IgD-negative memory B cell (primary cell): Measurements from ENCODE around the gene NUDT2. TPM values are rescaled to one million over a fixed set of nuclear protein-coding genes. Genes with fewer than 3 reads are reported as not detected.
"Not testable (repeated sequence)": the region's sequence is repeated elsewhere in the genome, so short reads cannot be mapped to it uniquely, and the experiment has no call there.

Source experiments
- H3K27ac Mint-ChIP-seq, 3 donors: one replicate each; pipeline ENCODE4 v1.8.0; 2020 to 2022; ENCODE audit warnings: mild to moderate bottlenecking in 3 of 3, mixed read lengths in 3 of 3, moderate library complexity in 1 of 3
- H3K27me3 Mint-ChIP-seq: one replicate; pipeline ENCODE4 v1.8.0; 2021; ENCODE audit warnings: mixed read lengths
- H3K36me3 Mint-ChIP-seq: one replicate; pipeline ENCODE4 v1.8.0; 2020; ENCODE audit warnings: mild to moderate bottlenecking, mixed read lengths
- H3K4me1 Mint-ChIP-seq, 3 donors: one replicate each; pipeline ENCODE4 v1.8.0; 2020 to 2022; ENCODE audit warnings: mixed read lengths in 3 of 3, mild to moderate bottlenecking in 1 of 3
- H3K4me3 Mint-ChIP-seq, 4 donors: one replicate each; pipeline ENCODE4 v1.8.0; 2020 to 2022; ENCODE audit warnings: mild to moderate bottlenecking in 4 of 4, mixed read lengths in 4 of 4, moderate library complexity in 3 of 4
- H3K9me3 Mint-ChIP-seq, 3 donors: one replicate each; pipeline ENCODE4 v1.8.0; 2020 to 2021; ENCODE audit warnings: mixed read lengths in 3 of 3, mild to moderate bottlenecking in 1 of 3
- polyA plus RNA-seq: library from polyadenylated mRNA; unstranded; fragments of 300-500 nt; fragmentation: Illumina TruSeq; gene quantifications from one replicate; pipeline ENCODE4 v1.2.3, GENCODE V29; 2021

The NUDT2 gene
- polyA plus RNA-seq, 1 donor from 2014 or later, result 19.0 TPM

DNA sequence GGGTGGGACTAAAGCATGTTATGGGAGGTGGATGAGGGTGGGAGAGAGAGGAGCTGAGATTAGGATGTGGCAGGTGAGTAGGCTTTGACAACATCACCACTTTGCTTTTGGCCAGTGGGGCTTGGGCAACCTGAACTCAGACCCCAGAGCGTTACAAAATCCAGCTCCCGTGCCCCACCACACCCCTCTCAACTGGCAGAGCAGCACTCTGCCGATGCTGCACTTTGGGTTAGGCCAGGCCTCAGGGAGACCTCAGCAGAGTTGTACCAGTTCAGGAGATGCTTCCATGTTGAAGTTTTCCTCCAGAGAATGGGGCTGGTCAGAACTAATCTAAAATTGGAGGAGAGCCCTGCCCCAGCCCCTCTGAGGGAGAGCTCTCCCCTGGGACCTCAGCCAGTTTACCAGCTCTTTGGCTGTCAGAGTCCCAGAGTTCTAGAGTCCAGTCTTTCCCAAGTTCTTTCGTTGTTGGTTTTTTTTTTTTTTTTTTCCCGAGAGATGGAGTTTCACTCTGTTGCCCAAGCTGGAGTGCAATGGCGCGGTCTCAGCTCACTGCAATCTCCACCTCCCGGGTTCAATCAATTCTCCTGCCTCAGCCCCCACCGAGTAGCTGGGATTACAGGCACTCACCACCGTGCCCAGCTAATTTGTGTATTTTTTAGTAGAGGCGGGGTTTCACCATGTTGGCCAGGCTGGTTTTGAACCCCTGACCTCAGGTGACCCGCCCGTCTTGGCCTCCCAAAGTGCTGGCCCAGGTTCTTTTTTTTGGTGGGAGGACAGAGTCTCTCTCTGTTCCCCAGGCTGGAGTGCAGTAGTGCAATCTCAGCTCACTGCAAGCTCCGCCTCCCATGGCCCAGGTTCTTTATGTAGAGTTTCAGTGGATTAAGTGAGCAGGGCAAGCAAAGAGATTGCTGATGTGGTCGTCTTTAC lies 17.8 kb downstream of the NUDT2 start:
- H3K27ac Mint-ChIP-seq, result no peak overlapping the region
- no peak overlapping the region for H3K4me3 Mint-ChIP-seq
- no peaks in the 10 kb centered on the region for H3K4me1 Mint-ChIP-seq
- no peaks in the 10 kb centered on the region for H3K9me3 Mint-ChIP-seq
- no peaks in the 10 kb centered on the region for H3K27me3 Mint-ChIP-seq
- peaks cover 11% of the 10 kb centered on the region for H3K36me3 Mint-ChIP-seq

DNA sequence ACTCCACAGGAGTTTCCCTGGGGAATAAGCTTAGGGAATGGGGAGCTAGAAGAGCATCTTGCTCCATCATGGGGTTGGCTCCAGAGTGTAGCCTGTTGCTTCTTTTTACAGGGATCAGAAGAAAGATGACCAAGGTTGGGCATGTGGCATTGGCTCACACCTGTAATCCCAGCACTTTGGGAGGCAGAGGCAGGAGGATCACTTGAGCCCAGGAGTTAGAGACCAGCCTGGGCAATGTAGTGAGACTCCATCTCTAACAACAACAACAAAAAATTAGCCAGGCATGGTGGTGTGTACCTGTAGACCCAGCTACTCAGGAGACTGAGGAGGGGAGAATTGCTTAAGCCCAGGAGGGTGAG lies 18.4 kb downstream of the NUDT2 start:
- no peaks in the 10 kb centered on the region for H3K9me3 Mint-ChIP-seq

DNA sequence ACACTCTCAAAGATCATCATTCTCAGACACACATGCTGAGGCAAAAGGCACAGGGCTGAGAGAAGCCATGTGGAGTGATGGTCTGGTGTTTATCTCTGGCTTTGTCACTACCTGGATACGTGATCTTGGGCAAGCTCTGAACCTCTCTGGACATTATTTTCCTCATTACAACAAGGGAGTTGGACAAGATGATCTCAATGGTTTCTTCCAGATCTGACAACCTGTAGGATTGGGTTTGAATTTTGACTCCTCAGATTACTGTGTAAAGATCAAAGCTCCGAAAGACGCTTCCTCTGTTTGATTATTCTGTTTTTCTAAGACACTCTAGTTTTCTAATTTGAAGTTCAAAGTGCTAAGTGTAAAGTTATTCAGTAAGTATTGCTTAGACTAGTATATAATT lies 20.0 kb downstream of the NUDT2 start:
- H3K4me1 Mint-ChIP-seq, result no peaks in the 10 kb centered on the region
- H3K9me3 Mint-ChIP-seq, result no peaks in the 10 kb centered on the region
- no peak overlapping the region for H3K27ac Mint-ChIP-seq
- no peaks in the 10 kb centered on the region for H3K27me3 Mint-ChIP-seq
- peaks cover 9% of the 10 kb centered on the region for H3K36me3 Mint-ChIP-seq
- no peak overlapping the region for H3K4me3 Mint-ChIP-seq

More for the DNA sequence above, 18.4 kb downstream of the NUDT2 start:
- Mint-ChIP-seq H3K4me1 (no peaks in the 10 kb centered on the region), H3K27ac (no peak overlapping the region), H3K4me3 (no peak overlapping the region), H3K27me3 (no peaks in the 10 kb centered on the region), H3K36me3 (peaks cover 11% of the 10 kb centered on the region)

DNA sequence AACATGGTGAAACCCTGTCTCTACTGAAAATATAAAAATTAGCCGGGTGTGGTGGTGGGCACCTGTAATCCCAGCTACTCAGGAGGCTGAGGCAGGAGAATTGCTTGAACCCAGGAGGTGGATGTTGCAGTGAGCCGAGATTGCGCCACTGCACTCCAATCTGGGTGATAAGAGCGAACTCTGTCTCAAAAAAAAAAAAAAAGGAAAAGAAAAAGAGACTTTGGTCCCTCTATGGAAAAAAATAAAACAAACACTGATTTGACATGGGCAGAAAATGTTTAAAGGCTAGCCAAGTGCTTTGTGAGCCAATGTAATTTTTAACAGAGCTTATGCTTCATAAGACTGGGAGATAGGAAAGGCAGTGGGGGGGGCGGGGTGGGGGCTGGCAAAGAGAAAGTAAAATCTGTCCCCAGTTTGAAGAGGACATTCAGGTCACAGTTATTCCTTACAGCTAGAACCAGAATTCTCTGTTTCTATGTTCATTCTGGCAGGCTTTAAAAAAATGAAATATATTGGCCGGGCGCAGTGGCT lies 22.8 kb downstream of the NUDT2 start:
- not testable (repeated sequence) for H3K27ac Mint-ChIP-seq, H3K9me3 Mint-ChIP-seq, H3K4me3 Mint-ChIP-seq, H3K27me3 Mint-ChIP-seq, H3K4me1 Mint-ChIP-seq
- H3K36me3 Mint-ChIP-seq, result peaks cover 18% of the 10 kb centered on the region

DNA sequence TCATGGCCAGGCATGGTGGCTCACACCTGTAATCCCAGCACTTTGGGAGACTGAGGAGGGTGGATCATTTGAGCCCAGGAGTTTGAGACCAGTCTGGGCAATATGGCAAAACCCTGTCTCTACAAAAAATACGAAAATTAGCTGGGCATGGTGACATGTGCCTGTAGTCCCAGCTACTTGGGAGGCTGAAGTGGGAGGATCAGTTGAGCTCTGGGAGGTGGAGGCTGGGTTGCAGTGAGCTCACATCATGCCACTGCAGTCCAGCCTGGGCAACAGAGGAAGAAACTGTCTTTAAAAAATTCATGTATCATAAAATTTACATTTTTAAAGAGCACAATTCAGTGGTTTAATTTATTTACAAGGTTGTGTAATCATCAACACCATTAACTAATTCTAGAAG lies 23.6 kb downstream of the NUDT2 start:
- H3K4me1 Mint-ChIP-seq, H3K27ac Mint-ChIP-seq, H3K27me3 Mint-ChIP-seq, H3K4me3 Mint-ChIP-seq: not testable (repeated sequence)
- H3K36me3 Mint-ChIP-seq, result peaks cover 18% of the 10 kb centered on the region
- H3K9me3 Mint-ChIP-seq, result peaks cover 3 to 13% (median 5%) of the 10 kb centered on the region in 3 donors

DNA sequence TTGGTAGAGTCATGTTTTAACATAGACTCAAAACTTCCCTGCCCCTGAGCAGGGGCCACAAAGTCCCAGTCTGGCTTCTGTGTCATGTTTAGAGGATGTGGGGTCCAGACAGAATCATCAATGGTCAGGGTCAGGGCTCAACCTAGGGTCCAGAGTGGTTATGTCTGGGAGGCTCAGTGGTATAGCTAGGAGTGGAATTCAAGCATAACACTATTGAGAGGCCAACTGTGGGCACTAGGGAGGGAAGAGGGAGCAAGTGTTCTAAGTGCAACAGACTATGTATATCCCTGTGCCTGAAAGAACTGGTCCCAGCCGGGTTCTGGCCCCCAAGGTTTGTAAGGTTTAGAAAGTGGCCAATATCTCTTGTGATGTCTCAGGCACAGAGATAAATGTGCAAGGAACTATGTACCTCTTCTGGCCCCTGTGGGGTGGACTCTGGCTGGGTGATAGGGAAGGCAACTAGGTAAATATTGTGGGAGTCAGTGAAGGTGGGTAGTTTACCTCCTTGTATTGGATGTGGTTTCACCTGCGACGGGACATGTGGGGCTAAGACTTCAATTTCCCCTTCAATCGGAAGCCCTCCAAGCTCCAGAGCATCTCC lies 33.3 kb downstream of the NUDT2 start:
- Mint-ChIP-seq H3K4me1 (no peaks in the 10 kb centered on the region), H3K4me3 (no peak overlapping the region), H3K9me3 (peaks cover 1 to 4% (median 3%) of the 10 kb centered on the region in 3 donors), H3K27me3 (no peaks in the 10 kb centered on the region), H3K36me3 (peaks cover 8% of the 10 kb centered on the region), H3K27ac (peak overlapping the region in 1 of 3 donors; percentile 44)

DNA sequence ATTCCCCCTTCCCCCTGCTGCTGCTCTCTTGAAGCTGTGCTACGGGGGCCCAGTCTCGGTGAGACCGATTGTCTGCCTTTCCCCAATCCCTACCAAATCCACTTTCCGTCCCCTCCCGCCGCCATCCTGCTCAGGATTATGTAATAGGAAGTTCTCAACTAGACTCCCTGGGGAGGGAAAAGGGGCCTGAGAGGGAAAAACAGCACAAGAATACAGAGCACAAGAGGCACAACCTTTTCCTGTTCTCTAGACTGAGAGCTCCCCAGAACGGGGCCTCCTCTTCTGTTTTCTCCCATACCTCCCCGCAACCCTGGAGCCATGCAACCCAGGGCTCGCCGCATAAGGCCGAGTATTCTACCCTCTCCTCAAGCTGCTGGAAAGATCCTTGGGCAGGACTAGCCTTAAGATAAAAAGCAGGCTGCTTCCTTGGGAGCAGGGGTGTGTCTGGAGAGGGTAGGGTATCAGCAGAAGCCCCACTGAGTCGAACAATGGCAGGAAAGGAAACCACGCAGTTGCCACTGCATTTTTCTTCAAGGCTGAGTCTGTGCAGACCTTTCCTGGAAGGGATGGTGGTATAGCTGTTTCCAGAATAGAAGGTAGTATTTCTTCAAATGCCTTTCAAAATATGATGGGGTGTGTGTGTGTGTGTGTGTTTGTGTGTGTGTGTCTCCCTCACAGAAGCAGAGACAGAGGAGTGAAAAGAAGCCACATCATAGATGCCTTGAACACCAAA lies 34.4 kb downstream of the NUDT2 start:
- peaks cover 8% of the 10 kb centered on the region for H3K36me3 Mint-ChIP-seq
- H3K27ac Mint-ChIP-seq, result no peak overlapping the region
- peaks cover 0 to 4% (median 0%) of the 10 kb centered on the region in 3 donors for H3K9me3 Mint-ChIP-seq
- no peaks in the 10 kb centered on the region for H3K27me3 Mint-ChIP-seq
- no peak overlapping the region for H3K4me3 Mint-ChIP-seq
- H3K4me1 Mint-ChIP-seq, result no peaks in the 10 kb centered on the region

DNA sequence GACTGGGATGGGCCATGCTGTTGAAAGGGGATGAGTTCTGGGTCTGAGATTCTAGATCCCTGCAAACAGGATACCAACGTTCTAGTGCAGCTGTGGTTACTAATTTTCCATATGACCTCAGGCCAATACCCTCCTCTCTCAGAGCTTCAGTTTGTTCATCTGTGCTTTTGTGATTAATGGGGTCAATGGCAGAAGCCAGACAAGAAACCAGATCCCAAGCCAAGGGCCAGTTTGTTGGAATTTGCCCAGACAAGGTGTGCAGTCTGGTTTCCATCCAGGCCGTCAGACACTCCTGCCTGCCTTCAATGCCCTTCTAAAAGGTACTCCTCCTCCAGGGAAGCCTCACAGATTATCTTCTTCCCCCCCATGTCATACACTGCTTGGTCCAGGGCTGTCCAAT lies 35.9 kb downstream of the NUDT2 start:
- Mint-ChIP-seq H3K4me3 (no peak overlapping the region), H3K4me1 (no peaks in the 10 kb centered on the region), H3K27ac (no peak overlapping the region), H3K9me3 (peaks cover 0 to 4% (median 0%) of the 10 kb centered on the region in 3 donors), H3K27me3 (no peaks in the 10 kb centered on the region), H3K36me3 (peaks cover 8% of the 10 kb centered on the region)

DNA sequence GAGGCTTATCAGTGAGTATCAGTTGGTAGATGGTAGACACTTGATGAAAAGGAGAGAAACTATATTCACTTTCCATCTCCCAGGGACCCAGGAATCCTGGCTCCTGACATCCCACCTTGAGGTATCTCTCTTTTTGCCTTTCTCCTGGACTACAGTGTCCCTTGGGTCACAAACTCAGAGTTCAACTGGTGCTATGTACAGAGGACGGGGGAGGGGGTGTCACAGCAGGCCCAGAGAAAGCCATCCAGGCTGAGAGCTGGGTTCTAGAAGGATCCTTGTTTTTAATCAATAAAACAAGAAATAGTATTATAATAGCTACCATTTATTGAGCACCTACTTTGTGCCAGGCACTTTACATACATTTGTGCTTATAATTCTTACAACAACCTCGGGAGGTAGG lies 37.0 kb downstream of the NUDT2 start:
- Mint-ChIP-seq H3K36me3 (peaks cover 8% of the 10 kb centered on the region), H3K9me3 (peaks cover 0 to 4% (median 0%) of the 10 kb centered on the region in 3 donors), H3K27me3 (no peaks in the 10 kb centered on the region), H3K4me1 (no peaks in the 10 kb centered on the region), H3K27ac (no peak overlapping the region), H3K4me3 (no peak overlapping the region)

DNA sequence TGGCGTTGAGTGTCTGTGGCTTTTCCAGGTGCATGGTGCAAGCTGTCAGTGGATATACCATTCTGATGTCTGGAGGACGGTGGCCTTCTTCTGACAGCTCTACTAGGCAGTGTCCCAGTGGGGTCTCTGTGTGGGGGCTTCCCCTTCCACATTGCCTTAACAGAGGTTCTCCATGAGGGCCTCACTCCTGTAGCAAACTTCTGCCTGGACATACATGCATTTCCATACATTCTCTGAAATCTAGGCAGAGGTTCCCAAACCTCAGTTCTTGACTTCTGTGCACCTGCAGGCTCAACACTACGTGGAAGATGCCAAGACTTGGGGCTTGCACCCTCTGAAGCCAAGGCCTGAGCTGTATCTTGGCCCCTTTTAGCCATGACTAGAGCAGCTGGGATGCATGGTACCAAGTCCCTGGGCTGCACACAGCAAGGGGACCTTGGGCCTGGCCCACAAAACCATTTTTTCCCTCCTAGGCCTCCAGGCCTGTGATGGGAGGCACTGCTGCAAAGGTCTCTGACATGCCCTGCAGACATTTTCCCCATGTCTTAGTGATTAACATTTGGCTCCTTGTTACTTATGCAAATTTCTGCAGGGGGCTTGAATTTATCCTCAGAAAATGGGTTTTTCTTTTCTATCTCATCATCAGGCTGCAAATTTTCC lies 38.5 kb downstream of the NUDT2 start:
- H3K36me3 Mint-ChIP-seq, H3K4me1 Mint-ChIP-seq, H3K27ac Mint-ChIP-seq, H3K4me3 Mint-ChIP-seq, H3K27me3 Mint-ChIP-seq, H3K9me3 Mint-ChIP-seq: not testable (repeated sequence)

DNA sequence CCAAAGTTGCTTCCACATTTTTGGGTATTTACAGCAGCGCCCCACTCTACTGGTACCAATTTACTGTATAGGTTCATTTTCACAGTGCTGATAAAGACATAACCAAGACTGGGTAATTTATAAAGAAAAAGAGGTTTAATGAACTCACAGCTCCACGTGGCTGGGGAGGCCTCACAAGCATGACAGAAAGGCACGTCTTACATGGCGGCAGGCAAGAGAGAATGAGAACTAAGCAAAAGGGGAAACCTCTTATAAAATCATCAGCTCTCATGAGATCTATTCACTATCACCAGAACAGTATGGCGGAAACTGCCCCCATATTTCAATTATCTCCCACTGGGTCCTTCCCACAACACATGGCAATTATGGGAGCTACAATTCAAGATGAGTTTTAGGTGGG lies 39.4 kb downstream of the NUDT2 start:
- H3K9me3 Mint-ChIP-seq, H3K36me3 Mint-ChIP-seq, H3K4me3 Mint-ChIP-seq, H3K27me3 Mint-ChIP-seq, H3K4me1 Mint-ChIP-seq: not testable (repeated sequence)
- H3K27ac Mint-ChIP-seq, result peak overlapping the region in 1 of 3 donors; percentile 25

DNA sequence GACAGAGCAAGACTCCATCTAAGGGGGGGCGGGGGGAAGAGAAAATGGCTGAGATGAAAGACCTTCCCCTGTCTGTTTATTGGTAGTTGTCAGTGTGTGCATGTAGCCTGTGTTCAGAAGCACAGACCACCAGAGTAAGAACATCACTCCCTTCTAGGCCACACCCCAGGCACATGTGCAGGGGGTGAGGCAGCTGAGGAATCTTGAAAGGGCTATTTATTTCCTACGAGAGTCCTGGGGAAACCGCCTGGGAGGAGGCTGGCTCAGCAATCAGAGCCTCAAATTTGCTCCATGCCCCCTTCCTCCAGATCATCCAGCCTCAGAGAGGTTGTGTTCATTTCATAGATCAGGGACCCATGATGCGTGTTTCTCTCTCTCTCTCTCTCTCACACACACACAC lies 40.3 kb downstream of the NUDT2 start:
- H3K9me3 Mint-ChIP-seq, result peaks cover 0 to 4% (median 0%) of the 10 kb centered on the region in 3 donors
- H3K36me3 Mint-ChIP-seq, result peaks cover 8% of the 10 kb centered on the region
- H3K27ac Mint-ChIP-seq, result no peak overlapping the region
- H3K4me3 Mint-ChIP-seq, result no peak overlapping the region
- H3K27me3 Mint-ChIP-seq, result no peaks in the 10 kb centered on the region
- no peaks in the 10 kb centered on the region for H3K4me1 Mint-ChIP-seq

DNA sequence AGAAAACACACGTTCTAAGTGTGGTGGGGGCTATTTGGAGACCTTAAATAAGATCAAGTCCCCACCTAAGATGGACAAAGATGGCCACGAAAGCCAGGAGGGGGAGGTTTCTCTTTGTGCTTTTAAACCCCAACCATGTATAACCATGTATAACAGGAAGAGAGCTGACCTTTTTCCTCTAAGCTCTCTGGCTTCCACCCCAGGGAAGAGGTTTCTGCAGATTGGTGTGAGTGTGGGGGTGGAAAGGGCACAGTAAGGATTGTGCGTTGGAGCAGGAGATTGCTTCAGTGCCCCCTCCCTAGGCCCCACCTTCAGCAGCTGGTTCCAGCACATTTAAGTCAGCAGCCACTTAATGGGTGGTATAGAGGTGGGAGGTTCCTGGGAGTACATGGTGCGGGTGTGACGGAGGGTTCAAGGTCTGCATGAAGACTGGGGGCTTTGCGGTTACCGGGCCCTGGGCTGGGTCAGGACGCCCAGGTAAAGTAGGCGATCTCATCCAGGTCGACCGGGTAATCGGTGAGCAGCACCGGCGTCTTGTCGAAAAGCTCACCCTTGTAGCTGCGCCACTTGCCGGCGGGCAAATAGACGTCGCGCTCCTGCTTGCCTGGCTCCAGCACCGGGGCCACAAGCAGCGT lies 41.1 kb downstream of the NUDT2 start:
- Mint-ChIP-seq H3K27ac (no peak overlapping the region), H3K4me1 (peaks cover 2 to 3% (median 3%) of the 10 kb centered on the region in 3 donors), H3K36me3 (peaks cover 8% of the 10 kb centered on the region), H3K4me3 (peak overlapping the region in 1 of 4 donors; percentile 77), H3K9me3 (peaks cover 0 to 4% (median 0%) of the 10 kb centered on the region in 3 donors), H3K27me3 (no peaks in the 10 kb centered on the region)
